Osteocyte (in vitro differentiated cells): ENCODE data around the gene ZNF654. TPM values are rescaled to one million over a fixed set of nuclear protein-coding genes. Genes with fewer than 3 reads are reported as not detected.
"Not testable (repeated sequence)": the region's sequence is repeated elsewhere in the genome, so short reads cannot be mapped to it uniquely, and the experiment has no call there.

Experiments used
- DNase-seq: peaks from one replicate; pipeline ENCODE4 v3.0.0; 2021; ENCODE audit warnings: mixed read lengths; ENCODE audit not compliant: unreplicated experiment; ENCODE audit errors: extremely low spot score
- H3K27ac Mint-ChIP-seq: one replicate; pipeline ENCODE4 v1.8.0; 2021; ENCODE audit warnings: mild to moderate bottlenecking, mixed read lengths; ENCODE audit not compliant: unreplicated experiment
- H3K27me3 Mint-ChIP-seq: one replicate; pipeline ENCODE4 v1.8.0; 2021; ENCODE audit warnings: mixed read lengths; ENCODE audit not compliant: unreplicated experiment
- H3K36me3 Mint-ChIP-seq: one replicate; pipeline ENCODE4 v1.8.0; 2021; ENCODE audit warnings: mixed read lengths; ENCODE audit not compliant: unreplicated experiment
- H3K4me1 Mint-ChIP-seq: one replicate; pipeline ENCODE4 v1.8.0; 2021; ENCODE audit warnings: mixed read lengths; ENCODE audit not compliant: unreplicated experiment
- H3K4me3 Mint-ChIP-seq: one replicate; pipeline ENCODE4 v1.8.0; 2021; ENCODE audit warnings: mild to moderate bottlenecking, moderate library complexity, mixed read lengths; ENCODE audit not compliant: unreplicated experiment
- H3K9me3 Mint-ChIP-seq: one replicate; pipeline ENCODE4 v1.8.0; 2021; ENCODE audit warnings: mixed read lengths; ENCODE audit not compliant: unreplicated experiment
- CTCF ChIP-seq: fragments of 200-600 bp; sonication (generic); IDR thresholded peaks from 2 replicates; pipeline ENCODE4 v1.5.0; 2021; ENCODE audit warnings: antibody characterized with exemption, mild to moderate bottlenecking, moderate library complexity
- total RNA-seq: library from RNA; stranded (reverse); gene quantifications from 2 replicates; pipeline ENCODE4 v1.2.1, GENCODE V29; 2021

Gene ZNF654
- total RNA-seq, 1 donor from 2014 or later, result 10.7 TPM

- Mint-ChIP-seq H3K4me3 (no peak overlapping the region), H3K9me3 (no peaks in the 10 kb centered on the region), H3K27ac (no peak overlapping the region), H3K4me1 (peaks cover 2% of the 10 kb centered on the region), H3K27me3 (no peaks in the 10 kb centered on the region), H3K36me3 (peaks cover 5% of the 10 kb centered on the region)
- DNase-seq, result no peak
- TF ChIP-seq CTCF, result peak; percentile 76
Measured at GRCh38 chr3:88113311-88114162, 54.5 kb downstream of the ZNF654 start.

- Mint-ChIP-seq H3K27me3 (no peaks in the 10 kb centered on the region), H3K27ac (no peak overlapping the region), H3K4me3 (no peak overlapping the region), H3K4me1 (peaks cover 2% of the 10 kb centered on the region), H3K9me3 (no peaks in the 10 kb centered on the region), H3K36me3 (peaks cover 7% of the 10 kb centered on the region)
- no peak for TF ChIP-seq CTCF
- DNase-seq, result no peak
Measured at GRCh38 chr3:88114878-88115549, 56.0 kb downstream of the ZNF654 start.

- Mint-ChIP-seq H3K9me3 (no peaks in the 10 kb centered on the region), H3K27me3 (no peaks in the 10 kb centered on the region), H3K36me3 (peaks cover 7% of the 10 kb centered on the region), H3K4me1 (peaks cover 2% of the 10 kb centered on the region), H3K27ac (no peak overlapping the region), H3K4me3 (no peak overlapping the region)
- DNase-seq, result no peak
- TF ChIP-seq CTCF, result no peak
Measured at GRCh38 chr3:88117683-88118082, 58.6 kb downstream of the ZNF654 start.

GRCh38 chr3:88118603-88119002 is 59.5 kb downstream of the ZNF654 start:
- not testable (repeated sequence) for H3K27ac Mint-ChIP-seq, H3K4me1 Mint-ChIP-seq, DNase-seq, H3K9me3 Mint-ChIP-seq, H3K4me3 Mint-ChIP-seq, H3K27me3 Mint-ChIP-seq, H3K36me3 Mint-ChIP-seq

- no peak for DNase-seq
- Mint-ChIP-seq H3K27ac (no peak overlapping the region), H3K4me3 (no peak overlapping the region), H3K27me3 (no peaks in the 10 kb centered on the region), H3K9me3 (no peaks in the 10 kb centered on the region), H3K4me1 (no peaks in the 10 kb centered on the region), H3K36me3 (peaks cover 2% of the 10 kb centered on the region)
- TF ChIP-seq CTCF, result no peak
Measured at GRCh38 chr3:88123526-88123925, 64.5 kb downstream of the ZNF654 start.
